ENCODE results near the gene MRPL55.

The MRPL55 gene

GRCh38 chr1:228068359-228068758, 40.7 kb downstream of the MRPL55 start:
- DNase-seq (ENCODE audit: low spot score) = no peak

- DNase-seq (ENCODE audit: low spot score) = no peak
Observed at GRCh38 chr1:228066891-228067654, 42.0 kb downstream of the MRPL55 start.

- DNase-seq (ENCODE audit: low spot score) = no peak
Observed at GRCh38 chr1:228066416-228066815, 42.7 kb downstream of the MRPL55 start.

GRCh38 chr1:228065543-228066347, 43.4 kb downstream of the MRPL55 start:
- no peak for DNase-seq (ENCODE audit: low spot score)

GRCh38 chr1:228064741-228065542, 44.2 kb downstream of the MRPL55 start:
- no peak for DNase-seq (ENCODE audit: low spot score)

GRCh38 chr1:228064296-228064695, 44.8 kb downstream of the MRPL55 start:
- no peak for DNase-seq (ENCODE audit: low spot score)

- DNase-seq (ENCODE audit: low spot score) = no peak
Observed at GRCh38 chr1:228063251-228064191, 45.6 kb downstream of the MRPL55 start.

GRCh38 chr1:228062812-228063211, 46.3 kb downstream of the MRPL55 start:
- no peak for DNase-seq (ENCODE audit: low spot score)

GRCh38 chr1:228062085-228062791, 46.9 kb downstream of the MRPL55 start:
- DNase-seq (ENCODE audit: low spot score) = no peak

GRCh38 chr1:228061411-228062084, 47.6 kb downstream of the MRPL55 start:
- DNase-seq (ENCODE audit: low spot score) = no peak

GRCh38 chr1:228060458-228061190, 48.5 kb downstream of the MRPL55 start:
- no peak for DNase-seq (ENCODE audit: low spot score)

GRCh38 chr1:228059634-228060457, 49.3 kb downstream of the MRPL55 start:
- no peak for DNase-seq (ENCODE audit: low spot score)

GRCh38 chr1:228058949-228059633, 50.0 kb downstream of the MRPL55 start:
- no peak for DNase-seq (ENCODE audit: low spot score)

GRCh38 chr1:228058172-228058948, 50.7 kb downstream of the MRPL55 start:
- no peak for DNase-seq (ENCODE audit: low spot score)

Data from D341Med (cell line).